Brain microvascular endothelial cell (primary cell): ENCODE results near the gene SPIC.

Experiments used
- DNase-seq: peaks from one replicate; pipeline ENCODE4 v3.0.0-alpha.2; 2020
- H3K27ac ChIP-seq: fragments of 250-450 bp; sonication (Bioruptor Pico); 2 replicates; pipeline ENCODE4 v1.5.1; 2020; ENCODE audit warnings: mild to moderate bottlenecking, moderate library complexity
- H3K27me3 ChIP-seq: fragments of 250-450 bp; sonication (Bioruptor Pico); replicated peaks from 2 replicates; pipeline ENCODE4 v1.5.1; 2020; ENCODE audit warnings: mild to moderate bottlenecking
- H3K36me3 ChIP-seq: fragments of 250-450 bp; sonication (Bioruptor Pico); replicated peaks from 2 replicates; pipeline ENCODE4 v1.5.1; 2020; ENCODE audit warnings: mild to moderate bottlenecking
- H3K4me3 ChIP-seq: 2 replicates; pipeline ENCODE4 v1.5.1; 2011; ENCODE audit warnings: low read depth, mild to moderate bottlenecking, control low read depth, low read length, moderate library complexity
- in situ Hi-C: cut with HindIII; loops from 2 replicates; pipeline ENCODE4 v1.10.0; 2017; ENCODE audit warnings: low sequenced_read_pairs, low pct_ligation_motif_present
- TF ChIP-seq, protein P1 (sequence below): IDR thresholded peaks from 2 replicates; pipeline ENCODE4 v1.5.1; 2011; ENCODE audit warnings: low read depth, mild to moderate bottlenecking, moderate library complexity, low read length, control low read depth, inconsistent platforms; ENCODE audit errors: missing control alignments

Gene SPIC

DNA sequence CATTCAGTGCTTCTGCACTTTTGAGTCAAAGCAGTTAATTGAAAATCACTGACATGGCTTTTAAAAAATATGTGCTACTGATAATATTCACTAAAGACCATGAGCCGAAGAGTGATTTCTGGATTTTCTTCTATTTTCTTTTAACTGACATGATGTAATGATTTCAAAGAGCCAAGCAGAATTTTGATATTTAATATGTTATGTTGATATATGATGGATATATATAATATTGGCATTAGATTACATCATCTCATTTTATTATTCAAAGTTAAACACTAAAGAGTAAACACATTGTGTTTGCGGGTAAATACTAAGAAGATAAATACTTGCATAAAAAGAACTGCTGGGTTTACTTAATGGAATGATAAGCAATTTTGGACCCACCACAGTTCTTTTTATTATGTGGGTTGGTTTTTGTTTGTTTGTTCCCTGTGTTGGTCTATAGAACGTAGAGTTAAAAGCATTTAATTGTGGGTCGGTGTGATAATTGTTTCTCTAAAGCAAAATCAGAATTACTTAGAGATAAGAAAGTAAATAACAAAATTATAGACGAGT lies 692 bp downstream of the SPIC start:
- no peaks in the 10 kb centered on the region for H3K36me3 ChIP-seq
- TF ChIP-seq, protein P1, sequence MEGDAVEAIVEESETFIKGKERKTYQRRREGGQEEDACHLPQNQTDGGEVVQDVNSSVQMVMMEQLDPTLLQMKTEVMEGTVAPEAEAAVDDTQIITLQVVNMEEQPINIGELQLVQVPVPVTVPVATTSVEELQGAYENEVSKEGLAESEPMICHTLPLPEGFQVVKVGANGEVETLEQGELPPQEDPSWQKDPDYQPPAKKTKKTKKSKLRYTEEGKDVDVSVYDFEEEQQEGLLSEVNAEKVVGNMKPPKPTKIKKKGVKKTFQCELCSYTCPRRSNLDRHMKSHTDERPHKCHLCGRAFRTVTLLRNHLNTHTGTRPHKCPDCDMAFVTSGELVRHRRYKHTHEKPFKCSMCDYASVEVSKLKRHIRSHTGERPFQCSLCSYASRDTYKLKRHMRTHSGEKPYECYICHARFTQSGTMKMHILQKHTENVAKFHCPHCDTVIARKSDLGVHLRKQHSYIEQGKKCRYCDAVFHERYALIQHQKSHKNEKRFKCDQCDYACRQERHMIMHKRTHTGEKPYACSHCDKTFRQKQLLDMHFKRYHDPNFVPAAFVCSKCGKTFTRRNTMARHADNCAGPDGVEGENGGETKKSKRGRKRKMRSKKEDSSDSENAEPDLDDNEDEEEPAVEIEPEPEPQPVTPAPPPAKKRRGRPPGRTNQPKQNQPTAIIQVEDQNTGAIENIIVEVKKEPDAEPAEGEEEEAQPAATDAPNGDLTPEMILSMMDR, result no peak
- H3K27me3 ChIP-seq, result no peaks in the 10 kb centered on the region
- in situ Hi-C loops, result no loop called here
- H3K4me3 ChIP-seq, result no peak overlapping the region
- DNase-seq, result no peak
- no peak overlapping the region for H3K27ac ChIP-seq

DNA sequence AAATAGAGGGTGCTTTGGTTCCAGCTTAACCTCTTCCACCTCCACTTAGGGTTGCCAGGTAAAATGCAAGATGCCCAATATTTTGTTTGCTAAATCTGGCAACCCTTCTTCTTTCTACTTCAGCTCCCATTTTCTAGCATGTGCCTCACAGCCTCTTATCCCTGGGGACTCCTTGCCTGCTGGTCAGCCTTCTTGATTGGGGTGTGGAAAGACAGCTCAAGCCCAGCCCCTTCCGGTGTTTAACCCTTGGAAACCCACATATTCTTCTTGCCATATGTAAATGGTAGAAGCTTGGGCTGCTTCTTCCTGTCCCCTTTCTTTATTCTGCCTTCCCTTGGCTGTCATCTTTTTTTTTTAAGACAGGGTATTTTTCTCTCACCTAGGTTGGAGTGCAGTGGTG lies 5.7 kb downstream of the SPIC start:
- no peaks in the 10 kb centered on the region for H3K36me3 ChIP-seq

GRCh38 chr12:101485021-101485420 lies 9.9 kb downstream of the SPIC start:
- DNase-seq, result no peak
- Histone ChIP-seq H3K36me3 (no peaks in the 10 kb centered on the region), H3K27me3 (no peaks in the 10 kb centered on the region), H3K4me3 (no peak overlapping the region), H3K27ac (no peak overlapping the region)
- in situ Hi-C loops, result no loop called here
- TF ChIP-seq, protein P1, result no peak

More for the DNA sequence above, 5.7 kb downstream of the SPIC start:
- no peak for DNase-seq
- H3K27ac ChIP-seq, result no peak overlapping the region
- no peaks in the 10 kb centered on the region for H3K27me3 ChIP-seq
- no peak overlapping the region for H3K4me3 ChIP-seq
- TF ChIP-seq, protein P1, result no peak
- in situ Hi-C loops, result no loop called here

GRCh38 chr12:101488469-101488868 lies 13.3 kb downstream of the SPIC start:
- Histone ChIP-seq H3K27ac (no peak overlapping the region), H3K36me3 (no peaks in the 10 kb centered on the region), H3K4me3 (no peak overlapping the region), H3K27me3 (no peaks in the 10 kb centered on the region)
- DNase-seq, result no peak
- TF ChIP-seq, protein P1, result no peak
- in situ Hi-C loops, result no loop called here

DNA sequence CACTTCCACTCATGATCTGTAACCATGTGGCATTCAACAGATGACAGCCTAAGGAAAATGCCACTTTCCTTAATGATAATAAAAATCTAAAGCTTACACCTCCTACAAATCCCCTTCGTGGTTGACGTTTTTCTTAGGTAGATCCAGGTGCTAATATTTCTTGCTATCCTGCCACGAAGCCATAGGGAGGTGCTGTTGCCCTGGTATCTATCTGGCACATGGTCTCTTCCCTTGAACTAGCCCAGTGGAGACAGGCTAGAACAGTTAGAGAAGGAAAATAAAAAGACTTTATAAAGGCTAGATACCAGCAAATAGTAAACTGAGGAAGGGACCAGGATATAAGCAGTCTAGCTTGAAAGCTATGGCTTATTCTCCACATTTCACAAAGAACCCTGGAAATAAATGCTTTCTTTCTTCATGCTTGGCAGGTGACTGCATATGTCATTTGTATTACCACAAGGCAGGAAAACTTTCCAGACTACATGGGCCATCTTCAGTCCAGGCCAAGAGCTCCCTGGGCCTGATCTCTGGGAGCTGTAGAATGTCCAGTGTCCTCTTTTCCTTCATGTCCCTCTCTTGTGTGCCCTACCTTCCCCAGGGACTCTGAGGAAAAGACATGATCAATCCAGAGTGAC lies 15.3 kb downstream of the SPIC start:
- Histone ChIP-seq H3K27me3 (no peaks in the 10 kb centered on the region), H3K36me3 (no peaks in the 10 kb centered on the region), H3K27ac (no peak overlapping the region), H3K4me3 (no peak overlapping the region)
- no peak for DNase-seq
- in situ Hi-C loops, result no loop called here
- TF ChIP-seq, protein P1, result no peak

DNA sequence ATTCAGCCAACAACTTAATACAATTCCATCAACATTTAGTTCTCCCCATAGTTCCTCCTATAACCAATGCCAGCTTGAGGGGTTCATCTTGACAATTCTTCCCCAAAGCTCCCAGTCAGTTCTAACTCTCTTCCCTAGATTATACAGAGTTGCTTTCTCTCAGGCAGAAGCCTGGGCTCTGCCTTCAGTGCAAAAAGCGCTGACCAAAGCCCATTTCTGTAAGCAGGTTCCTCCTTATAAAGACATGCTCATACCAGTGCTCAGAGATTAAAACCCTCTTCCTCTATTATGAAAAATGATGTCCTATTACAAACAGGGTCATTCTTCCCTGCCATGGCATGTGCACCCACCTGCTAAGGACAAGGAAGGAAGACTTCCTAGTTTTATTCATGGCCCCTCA lies 16.2 kb downstream of the SPIC start:
- DNase-seq, result no peak
- no peak overlapping the region for H3K27ac ChIP-seq
- in situ Hi-C loops, result no loop called here

More for the DNA sequence above, 16.2 kb downstream of the SPIC start:
- TF ChIP-seq, protein P1, result no peak
- Histone ChIP-seq H3K4me3 (no peak overlapping the region), H3K27me3 (no peaks in the 10 kb centered on the region), H3K36me3 (no peaks in the 10 kb centered on the region)
